ACC112 (cell line): ENCODE data around the gene AOC1.

Source experiments
- H2AFZ ChIP-seq: fragments of 200-600 bp; sonication (generic); one replicate; pipeline ENCODE4 v1.6.0; 2017; ENCODE audit warnings: antibody characterized with exemption, low read length; ENCODE audit not compliant: unreplicated experiment
- H3K27ac ChIP-seq: fragments of 200-600 bp; sonication (generic); 2 replicates; pipeline ENCODE4 v1.5.1; 2014; ENCODE audit warnings: low read depth, mild to moderate bottlenecking, antibody characterized with exemption, low read length, moderate library complexity
- H3K27me3 ChIP-seq: fragments of 200-600 bp; sonication (generic); 2 replicates; pipeline ENCODE4 v1.6.1; 2014; ENCODE audit warnings: mild to moderate bottlenecking, antibody characterized with exemption, low read length, moderate library complexity, mixed read lengths; ENCODE audit not compliant: insufficient read depth
- H3K36me3 ChIP-seq: fragments of 200-600 bp; sonication (generic); 2 replicates; pipeline ENCODE4 v1.6.1; 2016; ENCODE audit warnings: mild to moderate bottlenecking, antibody characterized with exemption, low read length, moderate library complexity, mixed read lengths; ENCODE audit not compliant: insufficient read depth
- H3K4me1 ChIP-seq: fragments of 200-600 bp; sonication (generic); one replicate; pipeline ENCODE4 v1.6.1; 2016; ENCODE audit warnings: low read length, mixed read lengths; ENCODE audit not compliant: insufficient read depth, unreplicated experiment, control insufficient read depth
- H3K4me3 ChIP-seq: fragments of 200-600 bp; sonication (generic); 2 replicates; pipeline ENCODE4 v1.5.1; 2014; ENCODE audit warnings: mild to moderate bottlenecking, low read depth, low read length
- H3K79me2 ChIP-seq: fragments of 200-600 bp; sonication (generic); one replicate; pipeline ENCODE4 v1.6.0; 2016; ENCODE audit warnings: low read length; ENCODE audit not compliant: control insufficient read depth, unreplicated experiment, insufficient read depth

Gene AOC1

DNA sequence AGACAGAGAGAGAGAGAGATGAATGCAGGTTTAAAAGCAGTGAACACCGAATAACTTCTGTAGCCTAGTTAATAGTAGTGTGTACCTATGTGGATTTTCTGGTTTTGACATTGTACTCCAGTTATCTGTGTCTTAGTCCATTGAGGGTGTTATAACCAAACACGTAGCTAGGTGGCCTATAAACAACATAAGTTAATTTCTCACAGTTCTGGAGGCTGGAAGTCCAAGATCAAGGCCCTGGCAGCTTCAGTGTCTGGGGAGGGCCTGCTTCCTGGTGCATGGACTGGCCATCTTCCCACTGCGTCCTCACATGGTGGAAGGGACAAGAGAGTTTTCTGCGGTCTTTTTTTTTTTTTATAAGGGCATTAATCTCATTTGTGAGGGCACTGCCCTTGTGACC is 23.5 kb downstream of the AOC1 start:
- Histone ChIP-seq H3K4me3 (no peak overlapping the region), H3K4me1 (no peaks in the 10 kb centered on the region), H3K79me2 (no peaks in the 10 kb centered on the region), H3K36me3 (no peaks in the 10 kb centered on the region), H3K27ac (no peak overlapping the region), H2AFZ (no peak overlapping the region), H3K27me3 (peaks cover 3% of the 10 kb centered on the region)

DNA sequence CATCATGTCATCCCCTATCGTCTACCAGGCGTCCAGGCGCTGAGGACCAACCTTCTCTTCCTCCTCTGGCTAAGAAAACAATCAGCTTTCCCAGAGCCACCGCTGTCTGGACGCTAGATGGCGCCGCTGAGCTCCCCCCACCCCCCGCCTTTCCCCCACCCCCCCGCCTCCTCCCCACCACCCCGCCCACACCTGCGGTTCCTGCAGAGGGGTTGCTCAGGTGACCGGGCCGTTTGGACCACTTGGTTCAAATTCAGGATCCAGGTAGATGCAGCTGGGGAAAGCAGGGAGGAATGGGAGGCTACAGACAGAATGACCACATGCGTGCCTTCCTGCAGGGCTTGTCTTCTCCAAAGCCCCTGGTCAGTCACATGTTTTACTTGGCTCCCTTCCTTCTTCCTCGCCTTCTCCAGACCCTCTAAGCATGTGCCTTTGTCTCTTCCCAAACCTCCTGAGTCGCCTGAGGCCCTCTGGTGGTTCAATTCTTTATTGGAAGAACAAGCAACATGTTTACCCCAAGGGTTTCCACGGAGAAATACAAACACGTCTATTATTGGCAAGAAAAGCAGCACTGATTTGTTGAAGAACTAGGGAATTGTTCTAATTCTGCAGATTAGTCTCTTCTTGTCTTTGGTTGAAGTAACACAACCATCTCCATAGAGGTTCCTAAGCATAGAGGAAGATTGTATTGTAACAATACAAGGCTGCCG is 24.7 kb downstream of the AOC1 start:
- Histone ChIP-seq H3K79me2 (no peaks in the 10 kb centered on the region), H3K27me3 (peaks cover 6% of the 10 kb centered on the region), H2AFZ (no peak overlapping the region), H3K27ac (no peak overlapping the region), H3K36me3 (no peaks in the 10 kb centered on the region), H3K4me1 (no peaks in the 10 kb centered on the region), H3K4me3 (no peak overlapping the region)

DNA sequence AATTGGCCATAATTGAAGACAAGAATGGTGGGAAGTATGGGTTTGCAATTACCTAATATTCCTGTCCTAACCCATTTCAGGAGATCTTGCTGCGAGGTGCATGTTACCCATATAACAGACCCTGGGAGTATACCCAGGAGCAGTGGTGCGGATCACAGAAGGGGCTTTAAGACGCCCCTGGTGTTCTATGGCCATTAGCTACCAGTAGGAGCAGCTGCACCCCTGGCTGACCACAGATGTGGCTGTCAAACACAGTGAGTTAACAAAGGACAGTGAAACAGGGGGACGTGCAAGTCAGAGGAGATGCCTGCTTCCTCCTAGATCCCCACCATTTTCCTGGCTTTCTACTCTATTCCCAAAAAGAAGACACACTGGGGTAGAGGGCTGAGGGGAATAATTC is 25.2 kb downstream of the AOC1 start:
- Histone ChIP-seq H3K4me3 (no peak overlapping the region), H3K4me1 (no peaks in the 10 kb centered on the region), H3K36me3 (no peaks in the 10 kb centered on the region), H2AFZ (no peak overlapping the region), H3K27me3 (peaks cover 6% of the 10 kb centered on the region), H3K27ac (no peak overlapping the region), H3K79me2 (no peaks in the 10 kb centered on the region)

DNA sequence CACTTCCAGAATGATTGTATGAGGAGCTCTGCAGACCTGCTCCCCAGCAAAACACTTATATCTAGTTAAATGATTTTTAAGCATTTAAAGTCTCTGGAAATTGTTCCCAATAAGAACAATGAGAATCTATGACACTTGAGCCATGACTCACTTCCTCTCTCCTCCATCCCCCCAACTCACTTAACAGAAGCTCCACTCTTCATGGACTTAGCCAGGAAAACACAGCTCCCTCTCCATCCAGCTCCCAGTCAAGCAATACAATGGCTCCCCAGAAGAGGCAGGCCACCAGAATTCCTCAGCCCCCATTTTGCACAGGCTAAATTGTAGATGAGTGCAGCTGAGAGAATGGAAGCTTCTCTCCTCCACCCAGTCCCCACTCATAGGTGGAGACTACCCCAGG is 27.0 kb downstream of the AOC1 start:
- peaks cover 3% of the 10 kb centered on the region; the same call in 1 of the 2 replicates for H3K27me3 ChIP-seq
- H3K79me2 ChIP-seq = no peaks in the 10 kb centered on the region
- no peaks in the 10 kb centered on the region for H3K36me3 ChIP-seq
- H3K4me1 ChIP-seq = no peaks in the 10 kb centered on the region
- H3K27ac ChIP-seq = no peak overlapping the region
- H2AFZ ChIP-seq = no peak overlapping the region
- no peak overlapping the region for H3K4me3 ChIP-seq

DNA sequence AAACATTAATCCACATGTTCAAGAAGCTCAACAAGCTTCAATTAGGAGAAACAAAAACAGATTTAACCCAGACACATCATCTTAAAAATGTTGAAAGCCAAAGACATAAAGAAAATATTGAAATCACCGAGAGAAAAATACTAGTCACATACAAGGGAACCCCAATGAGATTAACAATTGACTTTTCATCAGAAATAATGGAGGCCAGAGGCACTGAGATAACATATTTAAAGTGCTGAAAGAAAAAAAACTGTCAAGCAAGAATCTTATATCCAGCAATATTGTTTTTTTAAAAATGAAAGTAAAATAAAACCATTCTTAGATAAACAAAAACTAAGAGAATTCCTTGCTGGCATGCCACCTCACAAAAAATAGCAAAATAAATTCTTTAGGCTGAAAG is 28.9 kb downstream of the AOC1 start:
- peaks cover 3% of the 10 kb centered on the region; the same call in 1 of the 2 replicates for H3K27me3 ChIP-seq
- H3K36me3 ChIP-seq = no peaks in the 10 kb centered on the region
- H2AFZ ChIP-seq = no peak overlapping the region
- H3K79me2 ChIP-seq = no peaks in the 10 kb centered on the region
- H3K4me1 ChIP-seq = no peaks in the 10 kb centered on the region
- no peak overlapping the region for H3K27ac ChIP-seq
- no peak overlapping the region for H3K4me3 ChIP-seq

DNA sequence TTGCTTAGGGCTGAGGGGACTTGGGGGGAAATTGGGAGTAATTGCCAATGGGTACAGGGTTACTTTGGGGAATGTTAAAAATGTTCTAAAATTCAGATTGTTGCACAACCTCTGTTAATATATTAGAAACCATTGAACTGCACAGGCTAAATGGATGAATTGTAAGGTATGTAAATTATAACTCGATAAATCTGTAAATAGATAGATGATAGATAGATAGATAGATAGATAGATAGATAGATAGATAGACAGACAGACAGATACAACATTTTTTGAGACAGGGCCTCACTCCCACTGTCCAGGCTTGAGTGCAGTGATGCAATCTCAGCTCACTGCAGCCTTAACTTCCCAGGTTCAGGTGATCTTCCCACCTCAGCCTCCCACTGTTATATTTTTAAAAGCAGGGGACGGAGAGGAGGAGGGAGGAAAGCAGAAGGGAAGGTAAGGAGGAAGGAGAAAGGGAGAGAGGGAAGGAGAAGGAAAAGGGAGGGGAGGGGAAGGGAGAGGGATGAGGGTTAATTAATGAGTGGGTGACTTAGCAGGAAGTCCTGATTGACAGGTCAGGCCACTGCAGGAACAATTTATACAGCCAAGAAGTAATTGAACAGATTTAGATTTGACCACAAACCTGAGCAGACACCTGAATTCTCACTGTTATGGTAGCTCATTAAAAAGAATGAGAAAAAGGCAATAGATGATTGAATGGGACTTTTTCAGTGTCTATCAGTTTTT is 38.7 kb downstream of the AOC1 start:
- Histone ChIP-seq H3K27ac (no peak overlapping the region), H3K27me3 (peaks cover 3% of the 10 kb centered on the region), H2AFZ (no peak overlapping the region), H3K79me2 (no peaks in the 10 kb centered on the region), H3K36me3 (no peaks in the 10 kb centered on the region), H3K4me3 (no peak overlapping the region), H3K4me1 (no peaks in the 10 kb centered on the region)

DNA sequence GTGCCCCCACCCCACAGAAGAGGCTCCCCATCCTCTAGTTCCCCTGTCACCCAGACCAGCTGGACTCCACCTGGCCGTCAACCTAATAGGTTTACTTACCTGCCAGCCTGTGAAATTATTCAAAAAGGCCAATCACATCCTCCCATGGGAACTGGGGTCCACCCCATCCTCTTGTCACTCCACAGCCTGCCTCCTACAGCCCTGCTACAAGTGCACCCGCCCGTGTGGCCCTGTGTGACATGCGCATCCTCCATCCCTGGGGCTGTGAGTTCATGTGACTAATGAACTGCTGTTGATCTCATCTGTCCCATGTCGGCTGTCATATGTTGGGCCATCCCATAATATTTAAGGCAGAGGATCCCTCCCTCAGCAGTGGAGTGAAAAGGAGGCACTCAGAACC is 39.4 kb downstream of the AOC1 start:
- H2AFZ ChIP-seq = no peak overlapping the region
- H3K4me1 ChIP-seq = no peaks in the 10 kb centered on the region
- peaks cover 10% of the 10 kb centered on the region for H3K27me3 ChIP-seq
- H3K36me3 ChIP-seq = no peaks in the 10 kb centered on the region
- H3K79me2 ChIP-seq = no peaks in the 10 kb centered on the region
- H3K27ac ChIP-seq = no peak overlapping the region
- H3K4me3 ChIP-seq = no peak overlapping the region

DNA sequence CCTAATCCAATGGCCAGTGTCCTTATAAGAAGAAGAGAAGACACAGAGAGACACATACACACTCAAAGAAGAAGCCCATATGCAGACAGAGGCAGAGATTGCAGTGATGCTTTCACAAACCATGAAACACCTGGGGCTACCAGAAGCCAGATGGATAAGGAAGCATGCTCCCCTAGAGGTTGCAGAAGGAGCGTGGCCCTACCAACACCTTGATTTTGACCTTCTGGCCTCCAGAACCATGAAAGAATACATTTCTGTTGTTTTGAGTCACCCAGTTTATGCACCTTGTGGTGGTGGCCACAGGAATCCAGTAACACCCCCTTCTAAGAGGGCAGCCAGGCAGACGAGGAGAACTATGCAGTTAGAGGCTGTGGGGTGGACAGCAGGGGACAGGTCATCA is 43.5 kb downstream of the AOC1 start:
- H3K27me3 ChIP-seq = peaks cover 32% of the 10 kb centered on the region
- H3K36me3 ChIP-seq = no peaks in the 10 kb centered on the region
- no peaks in the 10 kb centered on the region for H3K79me2 ChIP-seq
- H3K27ac ChIP-seq = no peak overlapping the region
- no peak overlapping the region for H3K4me3 ChIP-seq
- H2AFZ ChIP-seq = no peak overlapping the region
- H3K4me1 ChIP-seq = no peaks in the 10 kb centered on the region

DNA sequence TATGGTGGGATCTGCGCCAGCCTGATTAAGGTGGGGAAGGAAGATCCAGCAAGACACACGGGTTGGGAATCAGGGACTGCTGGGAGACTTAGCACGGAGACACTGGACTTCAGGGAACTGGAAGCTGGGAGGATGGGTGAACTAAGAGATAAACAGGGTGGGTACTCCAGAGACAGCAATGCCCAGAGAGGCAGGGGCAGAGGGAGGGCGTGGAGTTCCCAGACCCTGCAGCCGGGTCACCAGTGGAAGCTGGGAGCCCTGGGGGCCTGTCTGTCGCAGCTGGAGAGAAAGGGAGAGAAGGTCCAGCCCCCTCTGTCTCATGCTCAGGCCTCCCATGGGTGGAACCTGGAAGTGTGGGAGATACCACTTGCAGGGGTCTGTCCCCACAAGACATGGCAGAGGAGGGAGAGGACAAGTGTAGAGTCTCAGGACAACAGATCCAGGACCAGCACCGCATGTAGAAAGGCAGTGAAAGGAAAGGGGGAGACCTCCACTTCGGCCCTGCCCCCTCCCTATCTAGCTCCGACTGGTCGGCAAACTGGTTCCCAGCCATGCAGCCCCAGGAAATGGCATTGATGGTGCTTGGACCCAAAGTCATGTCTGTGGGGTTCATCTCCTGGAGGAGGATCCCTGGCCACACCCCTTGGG is 44.4 kb downstream of the AOC1 start:
- Histone ChIP-seq H3K27me3 (peaks cover 33% of the 10 kb centered on the region), H3K4me3 (no peak overlapping the region), H3K27ac (no peak overlapping the region), H3K36me3 (no peaks in the 10 kb centered on the region), H2AFZ (no peak overlapping the region), H3K79me2 (no peaks in the 10 kb centered on the region), H3K4me1 (no peaks in the 10 kb centered on the region)

DNA sequence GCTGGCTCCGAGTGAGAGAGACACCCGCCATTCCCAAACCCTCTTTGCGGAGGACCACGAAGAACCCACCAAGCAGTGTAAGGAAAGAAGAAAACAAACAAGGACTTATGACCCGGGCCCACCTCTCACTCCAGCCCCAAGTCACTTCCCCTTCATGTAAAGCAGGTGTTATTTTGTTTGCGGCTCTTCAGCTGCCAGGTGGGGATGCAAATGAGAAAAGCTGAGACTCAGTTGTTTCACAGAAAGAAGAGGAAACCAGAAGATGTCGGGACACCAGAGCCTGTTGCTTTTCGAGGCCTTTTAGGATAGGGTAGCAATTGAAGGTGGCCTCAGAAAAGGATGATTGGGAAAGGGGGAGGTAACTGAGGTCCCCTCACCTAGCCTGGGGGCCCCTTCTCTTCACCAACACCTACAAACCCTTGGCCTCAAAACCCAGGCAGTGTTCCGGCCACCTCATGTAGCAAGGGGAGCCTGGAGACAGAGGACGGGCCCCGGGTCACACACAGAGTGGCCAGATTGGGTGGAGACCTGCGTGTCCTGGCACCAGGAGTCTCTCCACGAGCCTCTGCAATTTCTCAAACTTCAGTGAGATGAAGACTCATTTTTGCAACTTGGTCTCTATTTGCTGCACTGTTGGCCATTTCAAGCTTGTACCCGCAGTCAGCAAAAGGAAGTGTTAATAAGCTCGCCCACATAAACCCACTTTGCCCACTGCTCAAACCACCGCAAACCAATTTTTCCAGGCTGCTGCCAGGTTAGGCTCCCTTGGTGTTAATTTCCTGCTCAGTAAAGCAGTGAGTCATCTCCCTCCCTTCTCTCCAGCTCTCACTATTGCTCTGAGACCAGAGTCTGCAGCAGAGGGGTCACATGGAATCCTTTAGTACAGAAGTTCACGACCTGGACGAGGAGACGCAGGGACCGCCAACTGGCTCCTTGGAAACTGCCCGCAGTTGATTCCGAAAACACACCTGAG is 45.5 kb downstream of the AOC1 start:
- Histone ChIP-seq H3K79me2 (no peaks in the 10 kb centered on the region), H3K4me1 (no peaks in the 10 kb centered on the region), H3K4me3 (no peak overlapping the region), H3K27me3 (peaks cover 30% of the 10 kb centered on the region), H2AFZ (no peak overlapping the region), H3K27ac (no peak overlapping the region), H3K36me3 (no peaks in the 10 kb centered on the region)
